Esophagus squamous epithelium (tissue), 5 donors: ENCODE measurements around the gene MAF. TPM values are rescaled to one million over a fixed set of nuclear protein-coding genes. Genes with fewer than 3 reads are reported as not detected.

ENCODE experiments used
- DNase-seq: peaks from one replicate; lab custom pipeline; 2025; lab: John Stamatoyannopoulos, UW
- H3K27ac ChIP-seq, 4 donors: fragments of 200-600 bp; sonication (generic); one replicate each; pipeline ENCODE4 v1.5.1; 2016 to 2019; ENCODE audit warnings: mild to moderate bottlenecking in 1 of 4
- H3K27me3 ChIP-seq, 4 donors: fragments of 200-600 bp; sonication (generic); 1 replicate in 3 of 4; 2 replicates in 1 of 4; pipeline versions ENCODE4 v1.5.1 to v1.6.0; 2017 to 2021; ENCODE audit warnings: antibody characterized with exemption in 1 of 4
- H3K36me3 ChIP-seq, 3 donors: fragments of 200-600 bp; sonication (generic); one replicate each; pipeline ENCODE4 v1.5.1; 2016 to 2019
- H3K4me1 ChIP-seq, 3 donors: fragments of 200-600 bp; sonication (generic); one replicate each; pipeline ENCODE4 v1.5.1; 2017 to 2019
- H3K4me3 ChIP-seq, 4 donors: fragments of 200-600 bp; sonication (generic); 1 replicate in 3 of 4; 2 replicates in 1 of 4; pipeline ENCODE4 v1.5.1; 2016 to 2019; ENCODE audit warnings: mild to moderate bottlenecking in 2 of 4, moderate library complexity in 1 of 4
- H3K9me3 ChIP-seq, 3 donors: fragments of 200-600 bp; sonication (generic); one replicate each; pipeline ENCODE4 v1.5.1; 2016 to 2019
- CTCF ChIP-seq, 6 experiments: fragments of 450-650 bp in 4 of 6; fragments of 200-600 bp in 2 of 6; sonication (generic) in 2 of 6; IDR thresholded peaks; one replicate each; pipeline ENCODE4 v1.5.1; 2016 to 2019; ENCODE audit warnings: antibody characterized with exemption in 6 of 6, mild to moderate bottlenecking in 4 of 6, moderate library complexity in 4 of 6
- POLR2A ChIP-seq, 4 donors: fragments of 450-650 bp; IDR thresholded peaks; one replicate each; pipeline ENCODE4 v1.6.1; 2017; ENCODE audit warnings: antibody characterized with exemption in 4 of 4, mild to moderate bottlenecking in 4 of 4, moderate library complexity in 3 of 4
- WGBS, 2 donors: methylation state at CpG; one replicate each; pipeline ENCODE4 v1.1.5; 2018; 5-methylcytosine and 5-hydroxymethylcytosine counted together
- intact Hi-C: fragments of 100-400 bp; cut with DNase I; formaldehyde crosslinking; loops from one replicate; pipeline ENCODE4 v1.15.0; 2022
- total RNA-seq, 4 donors: library from RNA; depleted of rRNA; stranded (reverse); fragments of >200 nt; gene quantifications; one replicate each; pipeline ENCODE4 v1.1.0, GENCODE V29; 2016
- donor health status: DM: yes; HTN: yes; CAD: no.

Gene MAF
- total RNA-seq, 4 donors from 2014 or later = 18.9 to 52.6 (median 31.1) TPM

- TF ChIP-seq POLR2A (IDR thresholded peaks at IDR 0.05) = no peak
- no peak for TF ChIP-seq CTCF (IDR thresholded peaks at IDR 0.05)
- intact Hi-C loops = no loop called here
- DNase-seq = no peak
- Histone ChIP-seq H3K4me3 (no peak overlapping the region), H3K4me1 (peaks cover 0 to 6% (median 0%) of the 10 kb centered on the region in 3 donors), H3K9me3 (no peaks in the 10 kb centered on the region), H3K36me3 (no peaks in the 10 kb centered on the region), H3K27me3 (peaks cover 0 to 13% (median 0%) of the 10 kb centered on the region in 4 donors), H3K27ac (no peak overlapping the region)
- 88 to 91% methylated on average over 1 of the region's 1 CpG for WGBS, 2 donors
Observed at GRCh38 chr16:79625738-79626137, 25.2 kb upstream of the MAF start.

- Histone ChIP-seq H3K36me3 (no peaks in the 10 kb centered on the region), H3K4me1 (peaks cover 0 to 6% (median 0%) of the 10 kb centered on the region in 3 donors), H3K9me3 (no peaks in the 10 kb centered on the region), H3K27ac (no peak overlapping the region), H3K4me3 (no peak overlapping the region), H3K27me3 (peaks cover 0 to 13% (median 0%) of the 10 kb centered on the region in 4 donors)
- TF ChIP-seq POLR2A (IDR thresholded peaks at IDR 0.05) = no peak
- TF ChIP-seq CTCF (IDR thresholded peaks at IDR 0.05) = no peak
- WGBS, 2 donors = 44 to 61% methylated on average over 2 of the region's 2 CpGs
- intact Hi-C loops = no loop called here
- DNase-seq = no peak
Observed at GRCh38 chr16:79623824-79624223, 23.3 kb upstream of the MAF start.

- H3K27me3 ChIP-seq = peaks cover 0 to 13% (median 0%) of the 10 kb centered on the region in 4 donors
- peaks cover 0 to 6% (median 0%) of the 10 kb centered on the region in 3 donors for H3K4me1 ChIP-seq
- 51 to 56% methylated on average over 8 to 9 of the region's 9 CpGs for WGBS, 2 donors
- no peaks in the 10 kb centered on the region for H3K9me3 ChIP-seq
- H3K27ac ChIP-seq = no peak overlapping the region
- intact Hi-C loops = no loop called here
- H3K4me3 ChIP-seq = no peak overlapping the region
- DNase-seq = no peak
- H3K36me3 ChIP-seq = no peaks in the 10 kb centered on the region
- TF ChIP-seq CTCF (IDR thresholded peaks at IDR 0.05) (no peak), POLR2A (IDR thresholded peaks at IDR 0.05) (no peak)
Observed at GRCh38 chr16:79623062-79623461, 22.5 kb upstream of the MAF start.

GRCh38 chr16:79621027-79621426 is 20.5 kb upstream of the MAF start:
- Histone ChIP-seq H3K4me3 (no peak overlapping the region), H3K36me3 (no peaks in the 10 kb centered on the region), H3K4me1 (peaks cover 0 to 6% (median 0%) of the 10 kb centered on the region in 3 donors), H3K27ac (no peak overlapping the region), H3K9me3 (no peaks in the 10 kb centered on the region), H3K27me3 (peaks cover 0 to 8% (median 0%) of the 10 kb centered on the region in 4 donors)
- TF ChIP-seq POLR2A (IDR thresholded peaks at IDR 0.05) (no peak), CTCF (IDR thresholded peaks at IDR 0.05) (no peak)
- DNase-seq = no peak
- intact Hi-C loops = no loop called here
- WGBS, 2 donors = 79 to 89% methylated on average over 1 of the region's 1 CpG

GRCh38 chr16:79618692-79619050 is 18.1 kb upstream of the MAF start:
- Histone ChIP-seq H3K9me3 (no peaks in the 10 kb centered on the region), H3K27ac (no peak overlapping the region), H3K36me3 (no peaks in the 10 kb centered on the region), H3K4me3 (no peak overlapping the region), H3K4me1 (peaks cover 0 to 6% (median 0%) of the 10 kb centered on the region in 3 donors), H3K27me3 (peaks cover 0 to 7% (median 0%) of the 10 kb centered on the region in 4 donors)
- 69 to 72% methylated on average over 5 to 6 of the region's 7 CpGs for WGBS, 2 donors
- no peak for DNase-seq
- intact Hi-C loops = no loop called here
- no peak for TF ChIP-seq POLR2A (IDR thresholded peaks at IDR 0.05)
- no peak for TF ChIP-seq CTCF (IDR thresholded peaks at IDR 0.05)
